GM12864 (cell line): ENCODE results near the gene CACNA2D3.

ENCODE experiments used
- DNase-seq: peaks from one replicate; pipeline ENCODE4 v3.0.0-alpha.2; 2011; ENCODE audit warnings: low read depth
- H3K4me3 ChIP-seq: 2 replicates; pipeline ENCODE4 v1.5.1; 2011; ENCODE audit warnings: mild to moderate bottlenecking, low read depth, low read length, control low read depth
- CTCF ChIP-seq: IDR thresholded peaks from 2 replicates; pipeline ENCODE4 v1.5.1; 2011; ENCODE audit warnings: low read depth, mild to moderate bottlenecking, moderate library complexity, low read length, control low read depth, inconsistent platforms; ENCODE audit errors: missing control alignments

Gene CACNA2D3

GRCh38 chr3:55069950-55070349, 947.6 kb downstream of the CACNA2D3 start:
- DNase-seq = no peak
- no peak overlapping the region for H3K4me3 ChIP-seq
- no peak for TF ChIP-seq CTCF

- DNase-seq = no peak
- H3K4me3 ChIP-seq = no peak overlapping the region
- no peak for TF ChIP-seq CTCF
These were observed 952.4 kb downstream of the CACNA2D3 start for GRCh38 chr3:55074796-55075195.

- no peak for DNase-seq
- TF ChIP-seq CTCF = no peak
- no peak overlapping the region for H3K4me3 ChIP-seq
These were observed 953.5 kb downstream of the CACNA2D3 start for GRCh38 chr3:55075846-55076245.

- no peak for TF ChIP-seq CTCF
- no peak overlapping the region for H3K4me3 ChIP-seq
- no peak for DNase-seq
These were observed 955.4 kb downstream of the CACNA2D3 start for GRCh38 chr3:55077726-55078125.

- no peak overlapping the region for H3K4me3 ChIP-seq
- no peak for TF ChIP-seq CTCF
- no peak for DNase-seq
These were observed 956.5 kb downstream of the CACNA2D3 start for GRCh38 chr3:55078876-55079275.

GRCh38 chr3:55085231-55085630, 962.9 kb downstream of the CACNA2D3 start:
- no peak for TF ChIP-seq CTCF
- H3K4me3 ChIP-seq = no peak overlapping the region
- DNase-seq = no peak

GRCh38 chr3:55089211-55089610, 966.9 kb downstream of the CACNA2D3 start:
- TF ChIP-seq CTCF = no peak
- no peak overlapping the region for H3K4me3 ChIP-seq
- DNase-seq = no peak
